OCI-LY7 (cell line): ENCODE results near the gene ARHGAP40.

Experiments used
- EZH2phosphoT487 ChIP-seq: fragments of 200-600 bp; sonication (generic); IDR thresholded peaks from 2 replicates; pipeline ENCODE4 v1.6.1; 2018; ENCODE audit warnings: low read depth, borderline replicate concordance, mild to moderate bottlenecking, mixed run types, antibody characterized with exemption, low read length, moderate library complexity, mixed read lengths
- TF ChIP-seq, protein P1 (sequence below): fragments of 200-600 bp; sonication (generic); conservative IDR thresholded peaks from 2 replicates; pipeline ENCODE4 v1.5.1; 2014; ENCODE audit warnings: mild to moderate bottlenecking, antibody characterized with exemption, low read length, moderate library complexity, mixed read lengths

- TF ChIP-seq EZH2phosphoT487: no peak
- TF ChIP-seq, protein P1, sequence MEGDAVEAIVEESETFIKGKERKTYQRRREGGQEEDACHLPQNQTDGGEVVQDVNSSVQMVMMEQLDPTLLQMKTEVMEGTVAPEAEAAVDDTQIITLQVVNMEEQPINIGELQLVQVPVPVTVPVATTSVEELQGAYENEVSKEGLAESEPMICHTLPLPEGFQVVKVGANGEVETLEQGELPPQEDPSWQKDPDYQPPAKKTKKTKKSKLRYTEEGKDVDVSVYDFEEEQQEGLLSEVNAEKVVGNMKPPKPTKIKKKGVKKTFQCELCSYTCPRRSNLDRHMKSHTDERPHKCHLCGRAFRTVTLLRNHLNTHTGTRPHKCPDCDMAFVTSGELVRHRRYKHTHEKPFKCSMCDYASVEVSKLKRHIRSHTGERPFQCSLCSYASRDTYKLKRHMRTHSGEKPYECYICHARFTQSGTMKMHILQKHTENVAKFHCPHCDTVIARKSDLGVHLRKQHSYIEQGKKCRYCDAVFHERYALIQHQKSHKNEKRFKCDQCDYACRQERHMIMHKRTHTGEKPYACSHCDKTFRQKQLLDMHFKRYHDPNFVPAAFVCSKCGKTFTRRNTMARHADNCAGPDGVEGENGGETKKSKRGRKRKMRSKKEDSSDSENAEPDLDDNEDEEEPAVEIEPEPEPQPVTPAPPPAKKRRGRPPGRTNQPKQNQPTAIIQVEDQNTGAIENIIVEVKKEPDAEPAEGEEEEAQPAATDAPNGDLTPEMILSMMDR: no peak
Measured at GRCh38 chr20:38557174-38557573, 44.4 kb upstream of the ARHGAP40 start.
